ENCODE results near the gene FBXW2. TPM values are rescaled to one million over a fixed set of nuclear protein-coding genes. Genes with fewer than 3 reads are reported as not detected.

The FBXW2 gene
- total RNA-seq, 1 experiment from 2014 or later = 69.6 TPM

DNA sequence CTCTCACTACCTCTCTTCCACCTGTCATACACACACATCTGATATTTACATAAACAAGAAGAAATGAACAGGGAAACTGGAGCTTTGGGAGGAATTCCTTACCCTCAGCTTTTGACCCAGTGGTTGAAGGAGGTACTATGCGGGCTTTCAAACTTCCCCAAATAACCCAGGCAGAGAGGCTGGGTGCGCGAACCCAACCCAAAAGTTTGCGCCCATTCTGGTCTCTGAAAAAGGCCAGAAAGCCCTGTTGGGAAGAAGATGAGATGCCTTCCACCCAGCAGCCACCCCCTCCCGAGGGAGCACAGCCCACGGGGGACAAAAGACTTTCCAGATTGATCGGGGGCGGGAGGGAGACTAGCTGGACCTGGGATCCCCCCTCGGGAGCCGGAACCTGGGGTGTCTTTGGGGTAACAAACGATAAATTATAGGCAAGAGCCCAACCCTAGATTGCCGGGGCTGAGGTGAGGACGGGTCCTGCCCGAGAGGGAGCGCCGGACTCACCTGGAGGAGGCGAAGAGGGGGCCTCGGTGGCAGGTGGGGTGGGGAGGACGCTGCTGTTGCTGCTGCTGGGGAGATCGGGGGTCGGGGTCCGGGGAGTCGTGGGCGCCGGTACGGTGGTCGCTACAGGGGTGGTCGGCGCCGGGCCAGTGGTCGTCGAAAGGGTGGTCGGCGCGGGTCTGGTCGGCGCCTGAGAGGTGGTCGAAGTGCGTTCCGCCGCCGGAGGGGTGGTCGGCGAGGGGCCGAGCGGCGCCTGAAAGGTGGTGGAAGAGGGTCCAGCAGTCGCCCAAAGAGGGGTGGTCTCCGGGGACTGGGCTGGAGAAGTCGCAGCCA is 79.7 kb downstream of the FBXW2 start:
- ChIA-PET CTCF (interaction anchor here (0.6 kb wide), 1 partner anchor 42 kb away, joined by 3 read pairs; no protein-coding TSS in a partner anchor), POLR2A (ENCODE audit: unreplicated experiment) (interaction anchor here (0.6 kb wide), 1 partner anchor 330 kb away, joined by 11 read pairs; no protein-coding TSS in a partner anchor)
- intact Hi-C loops (cut with micrococcal nuclease; ENCODE audit: unreplicated experiment) = loop anchor here (2.0 kb wide), 1 partner anchor 93 kb away; no protein-coding TSS in a partner anchor
- no peaks in the 10 kb centered on the region for H3K9me2 ChIP-seq (ENCODE audit: insufficient read depth)
- TF ChIP-seq CTCF (conservative IDR thresholded peaks at IDR 0.05) = no peak
- TF ChIP-seq EZH2 (IDR thresholded peaks at IDR 0.05; ENCODE audit: low read depth) = no peak
- DNase-seq = no peak
- BruUV-seq (replicated peaks) = no TSS peak
- no peaks in the 10 kb centered on the region for H3K9me3 ChIP-seq (ENCODE audit: insufficient read depth, low read depth)
- H3K27ac ChIP-seq = 0 out of 2 replicates have a peak overlapping the region, but pooled peaks have one; percentile 63
- peak overlapping the region; percentile 91 for H3K4me2 ChIP-seq
- H4K20me1 ChIP-seq (ENCODE audit: insufficient read depth) = peaks cover 3% of the 10 kb centered on the region; the same call in 1 of the 2 replicates
- peaks cover 55% of the 10 kb centered on the region for H3K79me2 ChIP-seq (ENCODE audit: low read depth)
- H3K4me1 ChIP-seq (replicated peaks; ENCODE audit: insufficient read depth) = peaks cover 75% of the 10 kb centered on the region
- peak overlapping the region; percentile 75 for H3K4me3 ChIP-seq
- 0 out of 2 replicates have a peak, but pooled peaks cover 6% of the 10 kb centered on the region for H3K36me3 ChIP-seq (ENCODE audit: low read depth)
- H3F3A ChIP-seq (ENCODE audit: insufficient read depth, low read depth) = peaks cover 28% of the 10 kb centered on the region
- peak overlapping the region; percentile 62; the same call in 1 of the 2 replicates for H2AFZ ChIP-seq
- no peaks in the 10 kb centered on the region for H3K27me3 ChIP-seq (ENCODE audit: insufficient read depth, low read depth)

GRCh38 chr9:120712539-120713031 is 80.6 kb downstream of the FBXW2 start:
- TSS peak; percentile 21 for BruUV-seq (replicated peaks)

More at GRCh38 chr9:120712539-120713031, 80.6 kb downstream of the FBXW2 start:
- CTCF ChIA-PET = interaction anchor here (0.6 kb wide), 2 partner anchors 43 to 125 kb away, joined by 3 to 4 read pairs; no protein-coding TSS in a partner anchor
- Histone ChIP-seq H2AFZ (no peak overlapping the region), H4K20me1 (ENCODE audit: insufficient read depth) (peaks cover 3% of the 10 kb centered on the region; the same call in 1 of the 2 replicates), H3F3A (ENCODE audit: insufficient read depth, low read depth) (peaks cover 28% of the 10 kb centered on the region), H3K4me3 (peak overlapping the region; percentile 75), H3K79me2 (ENCODE audit: low read depth) (peaks cover 63% of the 10 kb centered on the region), H3K27ac (peak overlapping the region; percentile 63; the same call in 1 of the 2 replicates), H3K36me3 (ENCODE audit: low read depth) (0 out of 2 replicates have a peak, but pooled peaks cover 6% of the 10 kb centered on the region), H3K4me2 (peak overlapping the region; percentile 91), H3K9me3 (ENCODE audit: insufficient read depth, low read depth) (no peaks in the 10 kb centered on the region), H3K4me1 (replicated peaks; ENCODE audit: insufficient read depth) (peaks cover 75% of the 10 kb centered on the region), H3K9me2 (ENCODE audit: insufficient read depth) (no peaks in the 10 kb centered on the region), H3K27me3 (ENCODE audit: insufficient read depth, low read depth) (no peaks in the 10 kb centered on the region)
- no peak for DNase-seq
- no peak for TF ChIP-seq CTCF (conservative IDR thresholded peaks at IDR 0.05)
- no peak for TF ChIP-seq EZH2 (IDR thresholded peaks at IDR 0.05; ENCODE audit: low read depth)
- intact Hi-C loops (cut with micrococcal nuclease; ENCODE audit: unreplicated experiment) = no loop called here
- POLR2A ChIA-PET (ENCODE audit: unreplicated experiment) = interaction anchor here (0.5 to 0.6 kb wide), 4 partner anchors 81 to 93 kb away, joined by 3 to 8 read pairs (median 5); no protein-coding TSS in a partner anchor
